Kidney tubule cell (primary cell): ENCODE measurements around the gene ACVRL1.

Experiments
- DNase-seq: peaks from one replicate; pipeline ENCODE4 v3.0.0-alpha.2; 2018; ENCODE audit warnings: low spot score

Gene ACVRL1

GRCh38 chr12:51907083-51907855, at the start of gene ACVRL1:
ACVRL1 (plus strand) TSS chr12:51907504; CDS start chr12:51912475, 4,971 bp downstream.
- no peak for DNase-seq

GRCh38 chr12:51860986-51861385, 46.3 kb upstream of the ACVRL1 start:
- DNase-seq, result no peak

GRCh38 chr12:51862947-51863346, 44.4 kb upstream of the ACVRL1 start:
- no peak for DNase-seq

GRCh38 chr12:51863363-51863932, 43.9 kb upstream of the ACVRL1 start:
- DNase-seq, result peak; percentile 22

GRCh38 chr12:51863933-51864832, 43.1 kb upstream of the ACVRL1 start:
- DNase-seq, result peak; percentile 18

GRCh38 chr12:51864833-51865670, 42.3 kb upstream of the ACVRL1 start:
- no peak for DNase-seq

GRCh38 chr12:51865757-51866270, 41.5 kb upstream of the ACVRL1 start:
- DNase-seq, result no peak

- no peak for DNase-seq
Measured at GRCh38 chr12:51866324-51866723, 41.0 kb upstream of the ACVRL1 start.

GRCh38 chr12:51866762-51867161, 40.5 kb upstream of the ACVRL1 start:
- DNase-seq, result no peak

GRCh38 chr12:51867371-51867770, 39.9 kb upstream of the ACVRL1 start:
- DNase-seq, result no peak

GRCh38 chr12:51867796-51868428, 39.4 kb upstream of the ACVRL1 start:
- no peak for DNase-seq

GRCh38 chr12:51868821-51869495, 38.3 kb upstream of the ACVRL1 start:
- DNase-seq, result no peak

- DNase-seq, result no peak
Measured at GRCh38 chr12:51869496-51869865, 37.8 kb upstream of the ACVRL1 start.

GRCh38 chr12:51869931-51870330, 37.4 kb upstream of the ACVRL1 start:
- no peak for DNase-seq

- no peak for DNase-seq
Measured at GRCh38 chr12:51870504-51870903, 36.8 kb upstream of the ACVRL1 start.

GRCh38 chr12:51871126-51871525, 36.2 kb upstream of the ACVRL1 start:
- DNase-seq, result no peak

- no peak for DNase-seq
Measured at GRCh38 chr12:51871918-51872688, 35.2 kb upstream of the ACVRL1 start.

- no peak for DNase-seq
Measured at GRCh38 chr12:51872689-51872981, 34.7 kb upstream of the ACVRL1 start.

GRCh38 chr12:51873251-51873994, 33.9 kb upstream of the ACVRL1 start:
- no peak for DNase-seq
